22Rv1 (cell line): ENCODE measurements around the gene RALY.

Experiments used
- CTCF ChIP-seq: fragments of 450-650 bp; IDR thresholded peaks from 2 replicates; pipeline ENCODE4 v1.5.1; 2017; ENCODE audit warnings: mild to moderate bottlenecking
- ZFX ChIP-seq: fragments of 450-650 bp; IDR thresholded peaks from 2 replicates; pipeline ENCODE4 v1.6.1; 2017; ENCODE audit warnings: antibody characterized with exemption, borderline replicate concordance

GRCh38 chr20:34085544-34086040 is 91.9 kb downstream of the RALY start:
- no peak for TF ChIP-seq CTCF
- no peak for TF ChIP-seq ZFX
